ENCODE data around the gene CSRNP3. TPM values are rescaled to one million over a fixed set of nuclear protein-coding genes. Genes with fewer than 3 reads are reported as not detected.

CSRNP3 gene
- total and polyA plus RNA-seq, 7 donors = 0.96 to 6.6 (median 3.9) TPM

GRCh38 chr2:165566008-165566407 lies 96.5 kb downstream of the CSRNP3 start:
- H3K27me3 ChIP-seq = no peaks in the 10 kb centered on the region
- H3K4me3 ChIP-seq = no peak overlapping the region
- H3K9me3 ChIP-seq = no peaks in the 10 kb centered on the region
- intact Hi-C loops (cut with DNase I) = no loop called here
- no peak overlapping the region for H3K27ac ChIP-seq
- 89 to 90% methylated on average over 4 of the region's 4 CpGs for WGBS, 2 donors
- no peak for TF ChIP-seq POLR2AphosphoS5 (IDR thresholded peaks at IDR 0.05)
- no peak for TF ChIP-seq CTCF (IDR thresholded peaks at IDR 0.05)
- TF ChIP-seq EP300 (IDR thresholded peaks at IDR 0.05) = no peak
- TF ChIP-seq POLR2A (IDR thresholded peaks at IDR 0.05) = no peak
- H3K36me3 ChIP-seq = no peaks in the 10 kb centered on the region
- no peak for DNase-seq
- no peaks in the 10 kb centered on the region for H3K4me1 ChIP-seq

DNA sequence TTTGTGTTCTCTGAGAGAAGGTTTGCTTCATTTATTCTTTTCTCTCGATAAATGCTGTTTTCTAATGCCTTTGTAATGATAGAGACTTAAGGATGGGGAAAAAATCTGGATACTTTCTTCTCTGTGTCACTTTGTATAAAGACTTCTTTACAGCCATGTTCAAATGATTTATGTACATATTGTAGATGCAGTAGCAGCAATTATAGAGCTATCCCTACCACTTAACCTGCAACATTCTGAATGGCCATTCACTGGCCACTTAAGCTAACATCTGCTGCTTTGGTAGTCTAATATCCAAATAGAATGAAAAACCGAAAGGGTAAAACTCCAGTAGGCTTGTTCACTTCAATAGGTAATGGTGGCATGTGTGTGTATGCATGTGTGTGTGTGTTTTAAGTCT lies 97.8 kb downstream of the CSRNP3 start:
- no peaks in the 10 kb centered on the region for H3K36me3 ChIP-seq
- no peak overlapping the region for H3K4me3 ChIP-seq
- no peak overlapping the region for H3K27ac ChIP-seq
- no peaks in the 10 kb centered on the region for H3K4me1 ChIP-seq
- no peaks in the 10 kb centered on the region for H3K9me3 ChIP-seq
- TF ChIP-seq CTCF (IDR thresholded peaks at IDR 0.05) (no peak), POLR2AphosphoS5 (IDR thresholded peaks at IDR 0.05) (no peak), EP300 (IDR thresholded peaks at IDR 0.05) (no peak), POLR2A (IDR thresholded peaks at IDR 0.05) (no peak)
- intact Hi-C loops (cut with DNase I) = no loop called here
- 85 to 88% methylated on average over 2 of the region's 2 CpGs for WGBS, 2 donors
- DNase-seq = no peak
- no peaks in the 10 kb centered on the region for H3K27me3 ChIP-seq

DNA sequence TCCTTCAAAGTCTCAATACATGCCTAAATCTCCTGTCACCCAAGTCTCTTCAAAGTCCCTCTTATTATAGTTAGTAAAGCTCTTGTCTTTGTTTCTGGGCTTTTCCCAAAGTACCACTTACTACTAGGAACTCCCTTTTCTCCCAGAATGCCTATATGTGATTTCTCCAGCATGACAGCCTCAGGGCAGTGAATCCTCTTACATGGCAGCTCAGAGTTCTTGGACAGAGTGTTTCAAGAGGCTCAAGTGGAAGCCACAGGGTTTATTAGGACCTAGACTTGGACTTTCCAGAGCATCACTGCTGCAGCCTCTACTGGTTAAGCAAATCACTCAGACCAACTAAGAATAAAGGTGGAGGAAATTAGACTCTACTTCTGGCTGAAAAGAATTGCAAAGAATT lies 98.9 kb downstream of the CSRNP3 start:
- no peak for DNase-seq
- TF ChIP-seq EP300 (IDR thresholded peaks at IDR 0.05) = no peak
- Histone ChIP-seq H3K4me3 (no peak overlapping the region), H3K36me3 (no peaks in the 10 kb centered on the region), H3K9me3 (no peaks in the 10 kb centered on the region), H3K27me3 (no peaks in the 10 kb centered on the region), H3K27ac (no peak overlapping the region), H3K4me1 (no peaks in the 10 kb centered on the region)
- intact Hi-C loops (cut with DNase I) = no loop called here

DNA sequence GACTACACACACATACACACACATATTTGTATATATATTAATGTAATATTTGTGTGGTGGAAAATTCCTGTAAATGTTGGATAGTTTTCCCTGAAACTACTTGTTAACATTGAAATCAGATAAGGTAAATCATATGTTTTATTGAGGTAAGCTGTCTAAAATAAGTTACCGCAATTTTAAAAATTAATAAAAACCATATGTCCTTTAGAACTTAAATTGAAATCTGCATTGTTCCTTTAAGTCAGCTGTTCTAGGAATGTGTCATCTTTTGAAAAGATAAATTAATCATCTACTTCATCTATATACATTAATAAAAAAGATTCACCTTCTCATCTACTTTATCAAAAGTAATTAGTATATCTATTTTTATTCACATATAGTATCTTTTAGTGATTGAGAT lies 102.0 kb downstream of the CSRNP3 start:
- no peaks in the 10 kb centered on the region for H3K9me3 ChIP-seq
- H3K4me3 ChIP-seq = no peak overlapping the region
- no peak overlapping the region for H3K27ac ChIP-seq
- 94% methylated on average over 1 of the region's 1 CpG for WGBS, 2 donors
- DNase-seq = no peak
- peaks cover 0 to 4% (median 2%) of the 10 kb centered on the region in 4 donors for H3K4me1 ChIP-seq
- TF ChIP-seq POLR2A (IDR thresholded peaks at IDR 0.05) = no peak
- no peak for TF ChIP-seq EP300 (IDR thresholded peaks at IDR 0.05)
- no peak for TF ChIP-seq CTCF (IDR thresholded peaks at IDR 0.05)
- no peak for TF ChIP-seq POLR2AphosphoS5 (IDR thresholded peaks at IDR 0.05)
- H3K36me3 ChIP-seq = no peaks in the 10 kb centered on the region
- no peaks in the 10 kb centered on the region for H3K27me3 ChIP-seq
- intact Hi-C loops (cut with DNase I) = no loop called here

- Histone ChIP-seq H3K4me3 (no peak overlapping the region), H3K9me3 (no peaks in the 10 kb centered on the region), H3K4me1 (peaks cover 0 to 4% (median 2%) of the 10 kb centered on the region in 4 donors), H3K27ac (no peak overlapping the region), H3K27me3 (no peaks in the 10 kb centered on the region), H3K36me3 (no peaks in the 10 kb centered on the region)
- TF ChIP-seq EP300 (IDR thresholded peaks at IDR 0.05) = no peak
- TF ChIP-seq POLR2A (IDR thresholded peaks at IDR 0.05) = no peak
- no peak for TF ChIP-seq CTCF (IDR thresholded peaks at IDR 0.05)
- TF ChIP-seq POLR2AphosphoS5 (IDR thresholded peaks at IDR 0.05) = no peak
- DNase-seq = no peak
- intact Hi-C loops (cut with DNase I) = no loop called here
- 20 to 55% methylated on average over 3 of the region's 3 CpGs for WGBS, 2 donors
Observed at GRCh38 chr2:165572151-165572550, 102.7 kb downstream of the CSRNP3 start.

Data from sigmoid colon (tissue), 7 donors.